GM15510 (cell line): ENCODE measurements around the gene TMEM247.

Experiments
- POLR2A ChIP-seq: IDR thresholded peaks from 3 replicates; pipeline ENCODE4 v1.6.1; 2011; ENCODE audit warnings: borderline replicate concordance; ENCODE audit not compliant: insufficient read length; ENCODE audit errors: extremely low read depth

Gene TMEM247

DNA sequence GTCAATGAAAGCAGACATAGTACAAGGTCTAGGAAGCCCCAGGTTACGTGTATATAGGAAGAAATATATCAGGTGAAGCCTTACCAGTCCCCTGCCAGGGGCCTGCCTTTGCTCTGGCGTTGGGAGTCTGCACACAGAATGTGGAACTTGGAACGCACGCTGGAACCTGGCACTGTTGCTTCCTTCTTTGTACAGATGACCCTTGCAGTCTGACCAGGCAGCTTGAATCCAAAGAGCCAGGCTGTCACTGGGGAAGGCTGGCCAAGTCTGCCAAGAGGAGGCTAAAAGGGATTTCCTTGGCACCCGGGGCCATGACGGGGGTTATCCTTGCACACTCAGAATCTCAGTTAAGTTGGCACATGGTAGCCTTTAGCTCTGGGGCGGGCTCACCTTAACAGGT lies 39.5 kb downstream of the TMEM247 start:
- no peak for TF ChIP-seq POLR2A

DNA sequence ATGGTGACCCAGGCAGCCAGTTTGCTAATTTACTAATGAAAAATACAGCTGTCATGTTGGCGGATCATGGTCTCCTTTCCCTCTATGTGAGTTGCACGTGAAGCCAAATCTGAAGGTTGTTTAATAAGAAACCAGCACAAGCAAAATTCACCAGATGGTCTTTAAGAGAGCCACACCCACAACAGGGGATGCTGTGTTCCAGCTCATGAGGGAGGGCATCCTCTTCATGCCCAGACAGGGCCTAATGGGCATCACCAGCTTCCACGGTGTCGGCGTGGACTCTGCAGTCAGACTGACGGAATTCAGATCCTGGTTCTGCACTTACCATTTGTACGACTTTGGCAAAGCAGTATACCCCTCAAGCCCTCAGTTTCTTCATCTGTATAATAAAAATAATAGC lies 39.9 kb downstream of the TMEM247 start:
- TF ChIP-seq POLR2A = no peak

DNA sequence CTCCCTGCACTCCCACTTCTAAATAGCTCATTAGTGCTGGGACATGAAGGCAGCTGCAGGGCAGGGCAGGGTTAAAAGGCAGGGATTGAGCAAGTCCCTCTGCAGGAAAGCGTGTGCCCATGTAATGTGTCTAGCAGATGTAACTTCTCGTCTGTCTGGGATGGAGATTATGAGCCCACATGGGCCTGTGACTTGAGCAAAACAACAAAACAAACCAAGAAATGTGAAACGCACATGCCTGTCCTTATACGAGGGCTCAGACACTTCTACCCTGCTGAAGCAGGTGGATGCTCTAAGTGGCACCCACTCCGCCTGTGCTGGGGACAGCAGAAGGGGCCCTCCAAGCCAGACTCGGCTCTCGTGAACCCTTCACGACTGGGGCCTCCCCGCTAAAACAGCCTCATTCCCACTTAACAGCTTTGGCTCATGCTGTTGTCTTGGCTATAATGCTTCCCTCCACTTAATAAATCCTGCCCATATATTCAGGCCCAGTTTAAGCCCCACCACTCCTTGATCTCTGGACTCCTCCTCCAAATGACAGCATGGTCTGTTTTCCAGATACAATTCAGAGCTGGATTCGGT lies 40.9 kb downstream of the TMEM247 start:
- TF ChIP-seq POLR2A = no peak

DNA sequence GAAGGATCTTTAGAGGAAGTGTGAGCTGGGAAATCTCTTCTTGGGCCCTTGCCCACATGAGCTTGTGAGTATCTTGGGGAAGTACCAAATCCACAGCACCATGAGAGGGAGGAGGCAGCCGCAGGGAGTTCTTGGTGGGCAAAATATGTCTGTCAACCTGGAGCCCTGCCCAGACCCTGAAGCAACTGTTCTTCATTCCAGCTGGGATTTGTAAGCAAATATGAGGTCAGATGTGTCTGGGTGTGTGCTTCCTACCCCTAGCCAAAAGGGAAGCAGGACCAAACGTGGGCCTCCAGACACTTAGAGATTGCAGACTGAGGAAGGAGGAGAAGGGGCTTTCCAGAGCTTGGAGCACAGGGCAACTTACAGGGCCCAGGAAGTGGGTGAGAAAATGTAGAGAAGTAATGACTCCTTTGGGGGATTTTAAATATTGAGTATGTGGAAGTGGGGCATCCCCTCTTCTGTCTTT lies 41.9 kb downstream of the TMEM247 start:
- no peak for TF ChIP-seq POLR2A

DNA sequence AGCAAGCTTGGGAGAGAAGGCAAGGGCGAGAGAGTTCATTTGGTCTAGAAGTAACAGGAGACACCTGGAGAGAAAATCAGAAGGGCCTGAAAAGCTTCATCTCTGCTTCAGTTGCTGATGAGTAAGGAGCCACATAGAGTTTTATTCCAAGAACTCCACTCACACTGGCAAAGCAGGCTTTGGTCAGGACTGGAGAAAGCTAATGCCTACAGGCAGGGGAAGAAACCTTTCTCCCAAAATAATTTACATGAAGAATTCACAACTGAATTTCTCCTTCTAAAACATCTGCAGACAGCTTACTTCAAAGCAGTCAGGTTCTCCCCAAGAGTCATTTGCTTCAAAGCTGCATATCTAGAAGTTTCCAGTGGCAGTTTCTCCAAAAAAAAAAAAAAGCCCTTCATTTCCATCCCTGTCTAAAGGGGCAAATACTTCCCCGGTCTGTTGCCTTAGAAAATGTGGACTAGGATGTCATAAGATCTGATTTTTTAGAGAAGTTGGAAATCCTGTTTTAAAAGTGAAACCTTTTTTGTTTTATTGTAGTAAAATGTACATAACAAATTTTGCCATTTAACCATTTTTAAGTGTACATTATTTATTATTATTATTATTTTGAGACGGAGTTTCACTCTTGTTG lies 46.3 kb downstream of the TMEM247 start:
- TF ChIP-seq POLR2A = no peak

DNA sequence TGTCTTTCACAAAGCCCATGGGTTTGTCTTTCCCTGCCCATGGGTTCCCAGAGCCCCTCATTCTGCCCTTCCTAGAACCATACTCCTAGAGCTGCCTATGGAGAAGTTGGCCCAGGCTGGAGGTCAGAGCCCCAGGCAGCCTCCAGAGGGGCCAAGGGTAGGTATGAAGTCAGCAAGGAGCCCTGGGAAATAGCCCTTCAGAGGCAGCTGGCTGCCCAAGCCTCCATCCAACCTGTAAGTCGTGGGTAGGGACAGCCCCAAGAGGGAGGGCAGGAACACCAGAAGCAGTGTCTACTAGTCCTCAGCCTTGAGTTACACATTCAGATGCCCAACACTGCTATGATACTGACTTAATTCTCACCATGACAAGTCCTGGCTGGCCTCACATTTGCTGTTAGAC lies 49.5 kb downstream of the TMEM247 start:
- TF ChIP-seq POLR2A = no peak

DNA sequence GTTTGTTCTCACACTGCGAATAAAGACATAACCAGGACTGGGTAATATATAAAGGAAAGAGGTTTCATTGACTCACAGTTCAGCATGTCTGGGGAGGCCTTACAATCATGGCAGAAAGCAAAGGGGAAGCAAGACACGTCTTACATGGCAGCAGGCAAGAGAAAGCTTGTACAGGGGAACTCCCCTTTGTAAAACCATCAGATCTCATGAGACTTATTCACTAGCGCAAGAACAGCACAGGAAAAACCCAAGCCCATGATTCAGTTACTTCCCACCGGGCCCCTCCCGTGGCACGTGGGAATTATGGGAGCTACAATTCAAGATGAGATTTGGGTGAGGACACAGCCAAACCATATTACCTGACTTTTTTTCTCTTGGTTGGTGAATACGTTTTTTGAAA lies 51.3 kb downstream of the TMEM247 start:
- no peak for TF ChIP-seq POLR2A

DNA sequence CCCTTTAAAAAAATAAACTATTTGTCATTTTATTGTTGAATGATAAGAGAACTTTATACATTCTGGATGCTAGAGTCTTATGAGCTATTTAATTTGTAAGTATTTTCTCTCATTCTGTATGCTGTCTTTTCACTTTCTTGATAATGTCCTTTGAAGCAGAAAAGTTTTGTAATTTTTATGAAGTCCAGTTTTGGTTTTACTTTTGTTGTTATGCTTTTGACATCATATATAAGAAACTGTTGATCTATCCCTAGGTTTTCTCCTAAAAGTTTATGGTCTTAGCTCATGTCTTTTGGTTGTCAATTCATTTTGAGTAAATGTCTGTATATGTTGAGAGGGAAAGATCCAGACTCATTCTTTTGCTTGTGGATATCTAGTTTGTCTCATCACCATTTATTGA lies 52.5 kb downstream of the TMEM247 start:
- TF ChIP-seq POLR2A = no peak
